B cell (primary cell): ENCODE measurements around the gene RFTN2. TPM values are rescaled to one million over a fixed set of nuclear protein-coding genes. Genes with fewer than 3 reads are reported as not detected.

Source experiments
- ATAC-seq: fragments of 200-7000 bp; cut with Tn5 transposase; one replicate; pipeline ENCODE4 v1.10.0; 2021; ENCODE audit warnings: low read depth, mild to moderate bottlenecking, moderate number of reproducible peaks, moderate library complexity
- CTCF ChIA-PET: fragments of 350-600 bp; sonication (Branson Sonifier 250); formaldehyde crosslinking; loops from one replicate; lab custom pipeline; 2021; ENCODE audit warnings: antibody characterized with exemption, inconsistent platforms; lab: Charles Lee
- POLR2A ChIA-PET: fragments of 350-600 bp; sonication (Branson Sonifier 250); formaldehyde crosslinking; loops from one replicate; lab custom pipeline; 2021; ENCODE audit warnings: antibody characterized with exemption; lab: Charles Lee
- DNase-seq: peaks from one replicate; pipeline ENCODE4 v3.0.0; 2013
- H2AFZ ChIP-seq: 2 replicates; pipeline ENCODE4 v1.6.1; 2012; ENCODE audit warnings: mild to moderate bottlenecking, low read depth, low read length; ENCODE audit not compliant: insufficient read depth, poor library complexity, severe bottlenecking
- H3K27ac ChIP-seq, 2 donors: 1 replicate in 1 of 2; 2 replicates in 1 of 2; pipeline ENCODE4 v1.5.1; 2012 to 2013; ENCODE audit warnings: low read length in 2 of 2, mild to moderate bottlenecking in 2 of 2, moderate library complexity in 1 of 2
- H3K27me3 ChIP-seq, 4 experiments: fragments of 200-600 bp in 1 of 4; sonication (generic) in 1 of 4; replicated peaks in 1 of 4; 1 replicate in 2 of 4; 2 replicates in 2 of 4; pipeline versions ENCODE4 v1.6.1 to v1.7.0; 2013 to 2016; ENCODE audit warnings: low read length in 3 of 4, mild to moderate bottlenecking in 2 of 4, mixed read lengths in 1 of 4, moderate library complexity in 1 of 4; ENCODE audit not compliant: insufficient read depth in 4 of 4, control insufficient read depth in 3 of 4; ENCODE audit errors: control extremely low read depth in 1 of 4
- H3K36me3 ChIP-seq, 2 experiments: replicated peaks in 1 of 2; 1 replicate in 1 of 2; 2 replicates in 1 of 2; pipeline versions ENCODE4 v1.6.1 to v1.7.1; 2013; ENCODE audit warnings: low read length in 1 of 2; ENCODE audit not compliant: insufficient read depth in 2 of 2, control insufficient read depth in 1 of 2; ENCODE audit errors: control extremely low read depth in 1 of 2, extremely low read depth in 1 of 2
- H3K4me1 ChIP-seq, 2 donors: fragments of 200-600 bp in 1 of 2; sonication (generic) in 1 of 2; 1 replicate in 1 of 2; 2 replicates in 1 of 2; pipeline versions ENCODE4 v1.5.1 to v1.6.1; 2013 to 2017; ENCODE audit warnings: low read length in 2 of 2; ENCODE audit not compliant: control insufficient read depth in 2 of 2, insufficient read depth in 2 of 2
- H3K4me2 ChIP-seq: replicated peaks from 2 replicates; pipeline ENCODE3; 2012; ENCODE audit warnings: mild to moderate bottlenecking, low read depth, low read length; ENCODE audit not compliant: poor library complexity, severe bottlenecking
- H3K4me3 ChIP-seq, 5 experiments: fragments of 200-600 bp in 1 of 5; sonication (generic) in 1 of 5; 1 replicate in 3 of 5; 2 replicates in 2 of 5; pipeline versions ENCODE4 v1.5.1 to v1.7.0; 2011 to 2016; ENCODE audit warnings: low read length in 4 of 5, mild to moderate bottlenecking in 4 of 5, low read depth in 2 of 5, control low read depth in 1 of 5, moderate library complexity in 1 of 5; ENCODE audit not compliant: insufficient read depth in 1 of 5; ENCODE audit errors: control extremely low read depth in 1 of 5, extremely low read depth in 1 of 5
- H3K79me2 ChIP-seq: fragments of 200-600 bp; sonication (generic); one replicate; pipeline ENCODE4 v1.6.0; 2016; ENCODE audit warnings: low read length; ENCODE audit not compliant: control insufficient read depth, insufficient read depth
- H3K9ac ChIP-seq: fragments of 200-600 bp; sonication (generic); 2 replicates; pipeline ENCODE4 v1.6.1; 2017; ENCODE audit warnings: mild to moderate bottlenecking, low read length, moderate library complexity
- H3K9me3 ChIP-seq, 3 donors: one replicate each; pipeline versions ENCODE4 v1.6.1 to v1.7.1; 2013; ENCODE audit warnings: low read length in 2 of 3; ENCODE audit not compliant: control insufficient read depth in 2 of 3, insufficient read depth in 1 of 3; ENCODE audit errors: control extremely low read depth in 1 of 3
- H4K20me1 ChIP-seq: 2 replicates; pipeline ENCODE4 v1.6.0; 2012; ENCODE audit warnings: mild to moderate bottlenecking, low read length; ENCODE audit not compliant: insufficient read depth, control insufficient read depth, poor library complexity, severe bottlenecking
- H3K27ac Mint-ChIP-seq: one replicate; pipeline ENCODE4 v1.8.0; 2021; ENCODE audit warnings: mixed read lengths
- H3K27me3 Mint-ChIP-seq: one replicate; pipeline ENCODE4 v1.8.0; 2021; ENCODE audit warnings: mixed read lengths
- H3K4me1 Mint-ChIP-seq: one replicate; pipeline ENCODE4 v1.8.0; 2021; ENCODE audit warnings: mixed read lengths
- H3K4me3 Mint-ChIP-seq: one replicate; pipeline ENCODE4 v1.8.0; 2021; ENCODE audit warnings: mixed read lengths
- H3K9me3 Mint-ChIP-seq: one replicate; pipeline ENCODE4 v1.8.0; 2022; ENCODE audit warnings: mixed read lengths; ENCODE audit not compliant: insufficient read depth
- EZH2 ChIP-seq: IDR thresholded peaks from 2 replicates; pipeline ENCODE4 v1.6.1; 2012; ENCODE audit warnings: borderline replicate concordance, low read depth, mild to moderate bottlenecking, moderate library complexity, low read length; ENCODE audit not compliant: insufficient read depth, poor library complexity, severe bottlenecking
- WGBS: methylation state at CpG from one replicate; pipeline ENCODE4 v1.1.5; 2013; ENCODE audit warnings: missing lambda C conversion rate; ENCODE audit not compliant: insufficient coverage; 5-methylcytosine and 5-hydroxymethylcytosine counted together
- intact Hi-C: fragments of 100-400 bp; cut with micrococcal nuclease; formaldehyde crosslinking; loops from one replicate; pipeline ENCODE4 v1.10.0; 2022
- polyA plus RNA-seq: library from polyadenylated mRNA; depleted of rRNA; stranded (reverse); fragments of >200 nt; gene quantifications from 2 replicates; pipeline ENCODE4 v1.2.3, GENCODE V29; 2012
- total RNA-seq, 2 donors: library from RNA; stranded (reverse); fragments of 120-200 nt in 1 of 2; gene quantifications; 1 replicate in 1 of 2; 2 replicates in 1 of 2; pipeline versions ENCODE4 v1.2.3 to v1.2.4, GENCODE V29; 2013 to 2022
- TF ChIP-seq, protein P1 (sequence below): fragments of 200-600 bp; IDR thresholded peaks from one replicate; pipeline ENCODE4 v1.8.0; 2022; ENCODE audit warnings: antibody characterized with exemption, mild to moderate bottlenecking

Gene RFTN2
- total and polyA plus RNA-seq, 2 donors (not counting 1 experiment from before 2014, with no cell fraction given): not detected

- no peak for TF ChIP-seq EZH2
- TF ChIP-seq, protein P1, sequence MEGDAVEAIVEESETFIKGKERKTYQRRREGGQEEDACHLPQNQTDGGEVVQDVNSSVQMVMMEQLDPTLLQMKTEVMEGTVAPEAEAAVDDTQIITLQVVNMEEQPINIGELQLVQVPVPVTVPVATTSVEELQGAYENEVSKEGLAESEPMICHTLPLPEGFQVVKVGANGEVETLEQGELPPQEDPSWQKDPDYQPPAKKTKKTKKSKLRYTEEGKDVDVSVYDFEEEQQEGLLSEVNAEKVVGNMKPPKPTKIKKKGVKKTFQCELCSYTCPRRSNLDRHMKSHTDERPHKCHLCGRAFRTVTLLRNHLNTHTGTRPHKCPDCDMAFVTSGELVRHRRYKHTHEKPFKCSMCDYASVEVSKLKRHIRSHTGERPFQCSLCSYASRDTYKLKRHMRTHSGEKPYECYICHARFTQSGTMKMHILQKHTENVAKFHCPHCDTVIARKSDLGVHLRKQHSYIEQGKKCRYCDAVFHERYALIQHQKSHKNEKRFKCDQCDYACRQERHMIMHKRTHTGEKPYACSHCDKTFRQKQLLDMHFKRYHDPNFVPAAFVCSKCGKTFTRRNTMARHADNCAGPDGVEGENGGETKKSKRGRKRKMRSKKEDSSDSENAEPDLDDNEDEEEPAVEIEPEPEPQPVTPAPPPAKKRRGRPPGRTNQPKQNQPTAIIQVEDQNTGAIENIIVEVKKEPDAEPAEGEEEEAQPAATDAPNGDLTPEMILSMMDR: no peak
- Mint-ChIP-seq H3K27ac (no peak overlapping the region), H3K4me3 (no peak overlapping the region), H3K9me3 (no peaks in the 10 kb centered on the region), H3K4me1 (peaks cover 23% of the 10 kb centered on the region), H3K27me3 (no peaks in the 10 kb centered on the region)
- ATAC-seq (no peak), DNase-seq (no peak)
- H3K27ac ChIP-seq: no peak overlapping the region
- intact Hi-C loops: no loop called here
- ChIA-PET CTCF (no interaction called here), POLR2A (no interaction called here)
- no CpG with 5 or more reads among the region's 3 CpGs for WGBS
- no peak overlapping the region for H2AFZ ChIP-seq
- H3K9me3 ChIP-seq: no peaks in the 10 kb centered on the region
- peaks cover 6% of the 10 kb centered on the region in 2 experiments for H3K36me3 ChIP-seq
- no peak overlapping the region for H3K4me2 ChIP-seq
- peaks cover 14% of the 10 kb centered on the region for H4K20me1 ChIP-seq
- no peak overlapping the region for H3K9ac ChIP-seq
- H3K27me3 ChIP-seq: no peaks in the 10 kb centered on the region
- H3K4me1 ChIP-seq: peaks cover 9 to 13% of the 10 kb centered on the region in 2 donors
- no peak overlapping the region for H3K4me3 ChIP-seq
- peaks cover 15% of the 10 kb centered on the region for H3K79me2 ChIP-seq
Measured at GRCh38 chr2:197713271-197713670, 37.9 kb upstream of the RFTN2 start.

GRCh38 chr2:197711578-197711977 lies 36.2 kb upstream of the RFTN2 start:
- H3K4me3 ChIP-seq: no peak overlapping the region
- Mint-ChIP-seq H3K9me3 (no peaks in the 10 kb centered on the region), H3K4me1 (peaks cover 35% of the 10 kb centered on the region), H3K4me3 (no peak overlapping the region), H3K27ac (no peak overlapping the region), H3K27me3 (no peaks in the 10 kb centered on the region)
- peaks cover 22 to 26% of the 10 kb centered on the region in 2 donors for H3K4me1 ChIP-seq
- CTCF ChIA-PET: no interaction called here
- no peak overlapping the region for H3K27ac ChIP-seq
- H3K4me2 ChIP-seq: no peak overlapping the region
- H3K9me3 ChIP-seq: no peaks in the 10 kb centered on the region
- no peak overlapping the region for H3K9ac ChIP-seq
- intact Hi-C loops: no loop called here
- H4K20me1 ChIP-seq: peaks cover 24% of the 10 kb centered on the region
- POLR2A ChIA-PET: no interaction called here
- peaks cover 6% of the 10 kb centered on the region in 2 experiments for H3K36me3 ChIP-seq
- no peak overlapping the region for H2AFZ ChIP-seq
- H3K27me3 ChIP-seq: no peaks in the 10 kb centered on the region
- ATAC-seq (no peak), DNase-seq (no peak)
- peaks cover 29% of the 10 kb centered on the region for H3K79me2 ChIP-seq
- TF ChIP-seq, protein P1: no peak
- TF ChIP-seq EZH2: no peak
